ENCODE data around the gene NUP98. TPM values are rescaled to one million over a fixed set of nuclear protein-coding genes. Genes with fewer than 3 reads are reported as not detected.
A peak's percentile ranks its signal among the peaks of the same experiment; 100 is the strongest.
"Not testable (repeated sequence)": the region's sequence is repeated elsewhere in the genome, so short reads cannot be mapped to it uniquely, and the experiment has no call there.

NUP98 gene
- total RNA-seq, 2 donors from 2014 or later = 127 to 136 TPM

GRCh38 chr11:3795131-3796001 is 2.0 kb downstream of the NUP98 start:
- WGBS = 74% methylated on average over 8 of the region's 8 CpGs
- Histone ChIP-seq H3K4me1 (replicated peaks) (no peaks in the 10 kb centered on the region), H3K9me3 (no peaks in the 10 kb centered on the region), H3K4me3 (peak overlapping the region in 1 of 2 donors; percentile 100), H3K27me3 (replicated peaks; ENCODE audit: insufficient read depth) (no peaks in the 10 kb centered on the region), H3K27ac (peak overlapping the region in 1 of 2 donors; percentile 98), H3K36me3 (peaks cover 0 to 5% of the 10 kb centered on the region in 2 donors)
- DNase-seq (ENCODE audit: low spot score) = no peak
- TF ChIP-seq POLR2A (IDR thresholded peaks at IDR 0.05) (no peak), CTCF (IDR thresholded peaks at IDR 0.05) (no peak), POLR2AphosphoS5 (IDR thresholded peaks at IDR 0.05) (no peak)
- intact Hi-C loops (cut with DNase I) = loop anchor here (5.0 kb wide), 1 partner anchor 47 kb away; the partner anchor contains the start of gene RHOG

- WGBS = 87% methylated on average over 10 of the region's 10 CpGs
- DNase-seq (ENCODE audit: low spot score); H3K27me3 ChIP-seq (replicated peaks; ENCODE audit: insufficient read depth); H3K36me3 ChIP-seq; intact Hi-C loops (cut with DNase I); H3K4me3 ChIP-seq; H3K9me3 ChIP-seq; H3K4me1 ChIP-seq (replicated peaks): not testable (repeated sequence)
- peak overlapping the region in 1 of 2 donors; percentile 51 for H3K27ac ChIP-seq
Measured at GRCh38 chr11:3794387-3794786, 3.0 kb downstream of the NUP98 start.

GRCh38 chr11:3786781-3787428 is 10.4 kb downstream of the NUP98 start:
- WGBS = 56% methylated on average over 8 of the region's 8 CpGs
- intact Hi-C loops (cut with DNase I) = no loop called here
- Histone ChIP-seq H3K4me3 (no peak overlapping the region), H3K27me3 (replicated peaks; ENCODE audit: insufficient read depth) (no peaks in the 10 kb centered on the region), H3K9me3 (no peaks in the 10 kb centered on the region), H3K4me1 (replicated peaks) (peaks cover 8% of the 10 kb centered on the region), H3K36me3 (no peaks in the 10 kb centered on the region), H3K27ac (peak overlapping the region in 1 of 2 donors; percentile 40)
- TF ChIP-seq POLR2AphosphoS5 (IDR thresholded peaks at IDR 0.05) (peak; percentile 17), CTCF (IDR thresholded peaks at IDR 0.05) (no peak)
- no peak for DNase-seq (ENCODE audit: low spot score)

DNA sequence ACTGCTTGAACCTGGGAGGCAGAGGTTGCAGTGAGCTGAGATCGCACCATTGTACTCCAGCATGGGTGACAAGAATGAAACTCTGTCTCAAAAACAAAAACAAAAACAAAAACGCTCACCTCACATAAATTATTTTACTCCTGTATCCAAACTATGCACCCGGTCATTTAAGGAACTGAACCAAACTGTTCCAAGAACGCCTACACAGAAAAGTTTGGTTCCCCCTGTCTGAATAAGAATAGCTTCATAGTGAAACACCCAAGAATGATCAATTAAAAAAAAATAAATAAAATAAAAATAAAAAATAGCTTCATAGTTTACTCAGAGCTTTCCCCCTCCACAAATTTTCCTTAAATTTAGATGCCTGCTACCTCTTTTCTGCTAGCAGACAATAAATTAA is 13.7 kb downstream of the NUP98 start:
- H3K4me3 ChIP-seq = no peak overlapping the region
- peaks cover 9% of the 10 kb centered on the region for H3K4me1 ChIP-seq (replicated peaks)
- peaks cover 0 to 3% of the 10 kb centered on the region in 2 donors for H3K36me3 ChIP-seq
- no peaks in the 10 kb centered on the region for H3K9me3 ChIP-seq
- no peaks in the 10 kb centered on the region for H3K27me3 ChIP-seq (replicated peaks; ENCODE audit: insufficient read depth)
- no peak for DNase-seq (ENCODE audit: low spot score)
- intact Hi-C loops (cut with DNase I) = no loop called here
- no peak overlapping the region for H3K27ac ChIP-seq
- TF ChIP-seq POLR2AphosphoS5 (IDR thresholded peaks at IDR 0.05) (no peak), POLR2A (IDR thresholded peaks at IDR 0.05) (no peak), CTCF (IDR thresholded peaks at IDR 0.05) (no peak)
- 85% methylated on average over 4 of the region's 4 CpGs for WGBS

GRCh38 chr11:3782963-3783362 is 14.4 kb downstream of the NUP98 start:
- H3K9me3 ChIP-seq = no peaks in the 10 kb centered on the region
- peaks cover 0 to 6% of the 10 kb centered on the region in 2 donors for H3K36me3 ChIP-seq
- TF ChIP-seq POLR2AphosphoS5 (IDR thresholded peaks at IDR 0.05) = no peak
- no peak for TF ChIP-seq CTCF (IDR thresholded peaks at IDR 0.05)
- no peak for TF ChIP-seq POLR2A (IDR thresholded peaks at IDR 0.05)
- intact Hi-C loops (cut with DNase I) = no loop called here
- no peaks in the 10 kb centered on the region for H3K27me3 ChIP-seq (replicated peaks; ENCODE audit: insufficient read depth)
- H3K4me1 ChIP-seq (replicated peaks) = peaks cover 9% of the 10 kb centered on the region
- no peak for DNase-seq (ENCODE audit: low spot score)
- H3K27ac ChIP-seq = no peak overlapping the region
- H3K4me3 ChIP-seq = no peak overlapping the region
- WGBS = 93% methylated on average over 5 of the region's 5 CpGs
